HEK293 (cell line): Measurements from ENCODE around the gene ZNF286A.
A peak's percentile ranks its signal among the peaks of the same experiment; 100 is the strongest.

Experiments
- CTCF ChIA-PET: fragments of 350-600 bp; formaldehyde crosslinking; extraction: SDS; loops from one replicate; lab custom pipeline; 2021; ENCODE audit warnings: antibody characterized with exemption; lab: Yijun Ruan, JAX
- POLR2A ChIA-PET: fragments of 300-600 bp; formaldehyde crosslinking; extraction: SDS; loops from one replicate; lab custom pipeline; 2020; ENCODE audit warnings: antibody characterized with exemption, inconsistent platforms; lab: Yijun Ruan, JAX
- H3K27ac ChIP-seq: fragments of 200-500 bp; sonication (Bioruptor generic); 2 replicates; pipeline ENCODE4 v1.5.1; 2014; ENCODE audit warnings: low read depth, low read length, control low read depth, inconsistent platforms; ENCODE audit errors: extremely low read depth
- H3K36me3 ChIP-seq, 2 experiments: fragments of 200-500 bp in 1 of 2; sonication (Bioruptor generic) in 1 of 2; 1 replicate in 1 of 2; 2 replicates in 1 of 2; pipeline ENCODE4 v1.5.1; 2014 to 2017; ENCODE audit warnings: inconsistent platforms in 2 of 2, low read length in 2 of 2; ENCODE audit not compliant: control insufficient read depth in 2 of 2, insufficient read depth in 1 of 2
- H3K4me1 ChIP-seq: fragments of 200-500 bp; sonication (Bioruptor generic); 2 replicates; pipeline ENCODE4 v1.5.1; 2014; ENCODE audit warnings: mild to moderate bottlenecking, low read length, inconsistent platforms; ENCODE audit not compliant: control insufficient read depth, insufficient read depth
- H3K4me3 ChIP-seq: 2 replicates; pipeline ENCODE4 v1.5.1; 2011; ENCODE audit warnings: low read depth, mild to moderate bottlenecking, control low read depth, low read length, moderate library complexity
- H3K9me3 ChIP-seq: fragments of 200-500 bp; sonication (Bioruptor generic); 2 replicates; pipeline ENCODE4 v1.5.1; 2014; ENCODE audit warnings: low read depth, low read length, inconsistent platforms; ENCODE audit not compliant: control insufficient read depth, insufficient read depth
- BCL11B ChIP-seq: fragments of 450-650 bp; formaldehyde crosslinking; IDR thresholded peaks from 2 replicates; pipeline ENCODE4 v1.5.1; 2016; ENCODE audit warnings: low read depth, missing biosample characterization, missing genetic modification characterization
- GLIS2 ChIP-seq: fragments of 450-650 bp; formaldehyde crosslinking; IDR thresholded peaks from 2 replicates; pipeline ENCODE4 v1.5.1; 2016; ENCODE audit warnings: missing biosample characterization, missing genetic modification characterization
- KLF7 ChIP-seq: fragments of 450-650 bp; formaldehyde crosslinking; IDR thresholded peaks from 2 replicates; pipeline ENCODE4 v1.5.1; 2016; ENCODE audit warnings: missing biosample characterization, missing genetic modification characterization, borderline replicate concordance
- MZF1 ChIP-seq: fragments of 450-650 bp; formaldehyde crosslinking; IDR thresholded peaks from 2 replicates; pipeline ENCODE4 v1.5.1; 2017; ENCODE audit warnings: missing biosample characterization, missing genetic modification characterization, borderline replicate concordance
- REPIN1 ChIP-seq: fragments of 450-650 bp; formaldehyde crosslinking; IDR thresholded peaks from 2 replicates; pipeline ENCODE4 v1.5.1; 2017; ENCODE audit warnings: missing biosample characterization, missing genetic modification characterization, low read depth
- TCF7L2 ChIP-seq: IDR thresholded peaks from 2 replicates; pipeline ENCODE4 v1.6.1; 2011; ENCODE audit warnings: low read depth, mild to moderate bottlenecking, inconsistent platforms, low read length, moderate library complexity, borderline replicate concordance
- ZBTB17 ChIP-seq: fragments of 450-650 bp; formaldehyde crosslinking; IDR thresholded peaks from 2 replicates; pipeline ENCODE4 v1.5.1; 2016; ENCODE audit warnings: missing biosample characterization, missing genetic modification characterization
- ZNF112 ChIP-seq: fragments of 450-650 bp; formaldehyde crosslinking; IDR thresholded peaks from 2 replicates; pipeline ENCODE4 v1.5.0; 2017; ENCODE audit warnings: missing biosample characterization, missing genetic modification characterization
- ZNF155 ChIP-seq: fragments of 450-650 bp; formaldehyde crosslinking; IDR thresholded peaks from 2 replicates; pipeline ENCODE4 v1.5.1; 2016; ENCODE audit warnings: missing biosample characterization, missing genetic modification characterization
- ZNF214 ChIP-seq: fragments of 450-650 bp; formaldehyde crosslinking; IDR thresholded peaks from 2 replicates; pipeline ENCODE4 v1.5.1; 2017; ENCODE audit warnings: missing biosample characterization, mild to moderate bottlenecking, missing genetic modification characterization, borderline replicate concordance
- ZNF223 ChIP-seq: fragments of 450-650 bp; formaldehyde crosslinking; IDR thresholded peaks from 2 replicates; pipeline ENCODE4 v1.5.1; 2016; ENCODE audit warnings: missing biosample characterization, missing genetic modification characterization
- ZNF302 ChIP-seq: fragments of 450-650 bp; formaldehyde crosslinking; IDR thresholded peaks from 2 replicates; pipeline ENCODE4 v1.5.1; 2016; ENCODE audit warnings: missing biosample characterization, missing genetic modification characterization, low read depth
- ZNF341 ChIP-seq: fragments of 450-650 bp; formaldehyde crosslinking; IDR thresholded peaks from 2 replicates; pipeline ENCODE4; 2016; ENCODE audit warnings: low read depth, missing biosample characterization, missing genetic modification characterization
- ZNF366 ChIP-seq: fragments of 450-650 bp; formaldehyde crosslinking; conservative IDR thresholded peaks from 2 replicates; pipeline ENCODE4 v1.5.1; 2016; ENCODE audit warnings: missing biosample characterization, missing genetic modification characterization
- ZNF596 ChIP-seq: fragments of 450-650 bp; IDR thresholded peaks from 2 replicates; pipeline ENCODE4 v1.5.0; 2018; ENCODE audit warnings: missing biosample characterization, mild to moderate bottlenecking, missing genetic modification characterization, moderate library complexity
- ZNF654 ChIP-seq: fragments of 450-650 bp; formaldehyde crosslinking; IDR thresholded peaks from 2 replicates; pipeline ENCODE4 v1.5.1; 2016; ENCODE audit warnings: low read depth, missing biosample characterization, missing genetic modification characterization
- ZNF658 ChIP-seq: fragments of 450-650 bp; formaldehyde crosslinking; IDR thresholded peaks from 2 replicates; pipeline ENCODE4; 2016; ENCODE audit warnings: missing biosample characterization, missing genetic modification characterization
- TF ChIP-seq, protein P1 (sequence below): fragments of 450-650 bp; formaldehyde crosslinking; IDR thresholded peaks from 2 replicates; pipeline ENCODE4 v1.5.1; 2017; ENCODE audit warnings: missing biosample characterization, missing genetic modification characterization
- TF ChIP-seq, protein P2 (sequence below): fragments of 450-650 bp; formaldehyde crosslinking; IDR thresholded peaks from 2 replicates; pipeline ENCODE4 v1.5.1; 2016; ENCODE audit warnings: missing biosample characterization, missing genetic modification characterization
- TF ChIP-seq, protein P3 (sequence below): fragments of 450-650 bp; formaldehyde crosslinking; IDR thresholded peaks from 2 replicates; pipeline ENCODE4 v1.5.1; 2016; ENCODE audit warnings: missing biosample characterization, missing genetic modification characterization, borderline replicate concordance
- TF ChIP-seq, protein P4 (sequence below): fragments of 450-650 bp; formaldehyde crosslinking; IDR thresholded peaks from 2 replicates; pipeline ENCODE4 v1.5.1; 2016; ENCODE audit warnings: missing biosample characterization, missing genetic modification characterization
- TF ChIP-seq, protein P5 (sequence below): fragments of 450-650 bp; formaldehyde crosslinking; IDR thresholded peaks from 2 replicates; pipeline ENCODE4 v1.5.1; 2016; ENCODE audit warnings: missing biosample characterization, missing genetic modification characterization
- TF ChIP-seq, protein P6 (sequence below): fragments of 450-650 bp; formaldehyde crosslinking; optimal IDR thresholded peaks from 2 replicates; pipeline ENCODE3; 2016; ENCODE audit warnings: missing biosample characterization, mild to moderate bottlenecking, missing genetic modification characterization
- TF ChIP-seq, protein P7 (sequence below): fragments of 450-650 bp; formaldehyde crosslinking; IDR thresholded peaks from 2 replicates; pipeline ENCODE4 v1.5.1; 2016; ENCODE audit warnings: missing biosample characterization, missing genetic modification characterization

Gene ZNF286A

DNA sequence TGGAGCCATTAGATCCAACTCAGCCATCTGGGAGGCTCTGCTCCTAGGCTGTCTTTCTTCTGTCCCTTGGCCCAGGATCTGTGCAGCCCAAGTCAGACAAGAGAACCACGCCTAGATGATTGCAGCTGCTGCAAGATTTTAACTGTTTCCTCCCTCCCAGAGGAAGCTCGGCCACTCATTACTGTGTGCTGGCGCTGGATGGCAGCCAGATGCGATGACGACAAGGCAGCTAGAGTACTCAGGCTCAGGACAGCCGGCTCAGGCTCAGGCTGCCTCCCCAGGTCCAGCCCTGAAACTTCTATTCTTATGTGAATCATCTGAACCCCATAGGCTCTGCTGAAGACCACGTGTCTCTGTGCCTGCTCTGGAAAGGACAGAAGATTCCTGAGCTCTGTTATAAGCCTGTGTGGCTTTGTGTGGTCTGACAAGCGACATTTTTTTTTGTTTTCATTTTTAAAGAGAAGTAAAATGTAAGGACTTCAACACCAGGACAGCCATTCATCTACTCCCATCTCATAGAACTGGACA lies 47.9 kb upstream of the ZNF286A start:
- ChIA-PET CTCF (interaction anchor here (0.6 kb wide), 1 partner anchor 125 kb away, joined by 3 read pairs; no protein-coding TSS in a partner anchor), POLR2A (interaction anchor here (1.2 kb wide), 3 partner anchors 10 to 348 kb away, joined by 4 to 14 read pairs (median 7); partner anchors contain the start of genes TTC19, ZNF286A and ZSWIM7)
- peaks cover 11% of the 10 kb centered on the region for H3K4me1 ChIP-seq
- H3K4me3 ChIP-seq: no peak overlapping the region
- no peaks in the 10 kb centered on the region for H3K9me3 ChIP-seq
- H3K27ac ChIP-seq: peak overlapping the region; percentile 63
- no peaks in the 10 kb centered on the region; a peak in 1 of 3 replicates for H3K36me3 ChIP-seq
- no peak for TF ChIP-seq KLF7 (tag by site-specific recombination)
- TF ChIP-seq BCL11B (tag by site-specific recombination): 0 out of 2 replicates have a peak, but pooled peaks have one; percentile 50
- TF ChIP-seq, protein P1, sequence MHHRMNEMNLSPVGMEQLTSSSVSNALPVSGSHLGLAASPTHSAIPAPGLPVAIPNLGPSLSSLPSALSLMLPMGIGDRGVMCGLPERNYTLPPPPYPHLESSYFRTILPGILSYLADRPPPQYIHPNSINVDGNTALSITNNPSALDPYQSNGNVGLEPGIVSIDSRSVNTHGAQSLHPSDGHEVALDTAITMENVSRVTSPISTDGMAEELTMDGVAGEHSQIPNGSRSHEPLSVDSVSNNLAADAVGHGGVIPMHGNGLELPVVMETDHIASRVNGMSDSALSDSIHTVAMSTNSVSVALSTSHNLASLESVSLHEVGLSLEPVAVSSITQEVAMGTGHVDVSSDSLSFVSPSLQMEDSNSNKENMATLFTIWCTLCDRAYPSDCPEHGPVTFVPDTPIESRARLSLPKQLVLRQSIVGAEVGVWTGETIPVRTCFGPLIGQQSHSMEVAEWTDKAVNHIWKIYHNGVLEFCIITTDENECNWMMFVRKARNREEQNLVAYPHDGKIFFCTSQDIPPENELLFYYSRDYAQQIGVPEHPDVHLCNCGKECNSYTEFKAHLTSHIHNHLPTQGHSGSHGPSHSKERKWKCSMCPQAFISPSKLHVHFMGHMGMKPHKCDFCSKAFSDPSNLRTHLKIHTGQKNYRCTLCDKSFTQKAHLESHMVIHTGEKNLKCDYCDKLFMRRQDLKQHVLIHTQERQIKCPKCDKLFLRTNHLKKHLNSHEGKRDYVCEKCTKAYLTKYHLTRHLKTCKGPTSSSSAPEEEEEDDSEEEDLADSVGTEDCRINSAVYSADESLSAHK: peak; percentile 40; the same call in 1 of the 2 replicates
- TF ChIP-seq ZNF155 (tag by site-specific recombination): no peak
- TF ChIP-seq, protein P2, sequence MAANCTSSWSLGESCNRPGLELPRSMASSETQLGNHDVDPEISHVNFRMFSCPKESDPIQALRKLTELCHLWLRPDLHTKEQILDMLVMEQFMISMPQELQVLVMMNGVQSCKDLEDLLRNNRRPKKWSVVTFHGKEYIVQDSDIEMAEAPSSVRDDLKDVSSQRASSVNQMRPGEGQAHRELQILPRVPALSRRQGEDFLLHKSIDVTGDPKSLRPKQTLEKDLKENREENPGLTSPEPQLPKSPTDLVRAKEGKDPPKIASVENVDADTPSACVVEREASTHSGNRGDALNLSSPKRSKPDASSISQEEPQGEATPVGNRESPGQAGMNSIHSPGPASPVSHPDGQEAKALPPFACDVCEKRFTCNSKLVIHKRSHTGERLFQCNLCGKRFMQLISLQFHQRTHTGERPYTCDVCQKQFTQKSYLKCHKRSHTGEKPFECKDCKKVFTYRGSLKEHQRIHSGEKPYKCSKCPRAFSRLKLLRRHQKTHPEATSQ: no peak
- TF ChIP-seq TCF7L2: no peak
- TF ChIP-seq ZNF366 (tag by site-specific recombination): peak; percentile 52
- TF ChIP-seq GLIS2 (tag by site-specific recombination): no peak
- TF ChIP-seq, protein P3, sequence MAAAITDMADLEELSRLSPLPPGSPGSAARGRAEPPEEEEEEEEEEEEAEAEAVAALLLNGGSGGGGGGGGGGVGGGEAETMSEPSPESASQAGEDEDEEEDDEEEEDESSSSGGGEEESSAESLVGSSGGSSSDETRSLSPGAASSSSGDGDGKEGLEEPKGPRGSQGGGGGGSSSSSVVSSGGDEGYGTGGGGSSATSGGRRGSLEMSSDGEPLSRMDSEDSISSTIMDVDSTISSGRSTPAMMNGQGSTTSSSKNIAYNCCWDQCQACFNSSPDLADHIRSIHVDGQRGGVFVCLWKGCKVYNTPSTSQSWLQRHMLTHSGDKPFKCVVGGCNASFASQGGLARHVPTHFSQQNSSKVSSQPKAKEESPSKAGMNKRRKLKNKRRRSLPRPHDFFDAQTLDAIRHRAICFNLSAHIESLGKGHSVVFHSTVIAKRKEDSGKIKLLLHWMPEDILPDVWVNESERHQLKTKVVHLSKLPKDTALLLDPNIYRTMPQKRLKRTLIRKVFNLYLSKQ (tag by site-specific recombination): no peak
- TF ChIP-seq ZNF302 (tag by site-specific recombination): no peak
- peak; percentile 96 for TF ChIP-seq ZBTB17 (tag by site-specific recombination)
- TF ChIP-seq, protein P4, sequence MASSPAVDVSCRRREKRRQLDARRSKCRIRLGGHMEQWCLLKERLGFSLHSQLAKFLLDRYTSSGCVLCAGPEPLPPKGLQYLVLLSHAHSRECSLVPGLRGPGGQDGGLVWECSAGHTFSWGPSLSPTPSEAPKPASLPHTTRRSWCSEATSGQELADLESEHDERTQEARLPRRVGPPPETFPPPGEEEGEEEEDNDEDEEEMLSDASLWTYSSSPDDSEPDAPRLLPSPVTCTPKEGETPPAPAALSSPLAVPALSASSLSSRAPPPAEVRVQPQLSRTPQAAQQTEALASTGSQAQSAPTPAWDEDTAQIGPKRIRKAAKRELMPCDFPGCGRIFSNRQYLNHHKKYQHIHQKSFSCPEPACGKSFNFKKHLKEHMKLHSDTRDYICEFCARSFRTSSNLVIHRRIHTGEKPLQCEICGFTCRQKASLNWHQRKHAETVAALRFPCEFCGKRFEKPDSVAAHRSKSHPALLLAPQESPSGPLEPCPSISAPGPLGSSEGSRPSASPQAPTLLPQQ (tag by site-specific recombination): no peak
- no peak for TF ChIP-seq ZNF596 (tag by site-specific recombination)
- TF ChIP-seq ZNF214: no peak
- TF ChIP-seq ZNF112 (tag by site-specific recombination): no peak
- TF ChIP-seq ZNF341: 0 out of 2 replicates have a peak, but pooled peaks have one; percentile 32
- TF ChIP-seq, protein P5, sequence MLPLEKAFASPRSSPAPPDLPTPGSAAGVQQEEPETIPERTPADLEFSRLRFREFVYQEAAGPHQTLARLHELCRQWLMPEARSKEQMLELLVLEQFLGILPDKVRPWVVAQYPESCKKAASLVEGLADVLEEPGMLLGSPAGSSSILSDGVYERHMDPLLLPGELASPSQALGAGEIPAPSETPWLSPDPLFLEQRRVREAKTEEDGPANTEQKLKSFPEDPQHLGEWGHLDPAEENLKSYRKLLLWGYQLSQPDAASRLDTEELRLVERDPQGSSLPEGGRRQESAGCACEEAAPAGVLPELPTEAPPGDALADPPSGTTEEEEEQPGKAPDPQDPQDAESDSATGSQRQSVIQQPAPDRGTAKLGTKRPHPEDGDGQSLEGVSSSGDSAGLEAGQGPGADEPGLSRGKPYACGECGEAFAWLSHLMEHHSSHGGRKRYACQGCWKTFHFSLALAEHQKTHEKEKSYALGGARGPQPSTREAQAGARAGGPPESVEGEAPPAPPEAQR (tag by site-specific recombination): no peak
- TF ChIP-seq ZNF658: no peak
- TF ChIP-seq MZF1 (tag by site-specific recombination): no peak
- no peak for TF ChIP-seq REPIN1 (tag by site-specific recombination)
- no peak for TF ChIP-seq ZNF654
- no peak for TF ChIP-seq ZNF223 (tag by site-specific recombination)
- TF ChIP-seq, protein P6, sequence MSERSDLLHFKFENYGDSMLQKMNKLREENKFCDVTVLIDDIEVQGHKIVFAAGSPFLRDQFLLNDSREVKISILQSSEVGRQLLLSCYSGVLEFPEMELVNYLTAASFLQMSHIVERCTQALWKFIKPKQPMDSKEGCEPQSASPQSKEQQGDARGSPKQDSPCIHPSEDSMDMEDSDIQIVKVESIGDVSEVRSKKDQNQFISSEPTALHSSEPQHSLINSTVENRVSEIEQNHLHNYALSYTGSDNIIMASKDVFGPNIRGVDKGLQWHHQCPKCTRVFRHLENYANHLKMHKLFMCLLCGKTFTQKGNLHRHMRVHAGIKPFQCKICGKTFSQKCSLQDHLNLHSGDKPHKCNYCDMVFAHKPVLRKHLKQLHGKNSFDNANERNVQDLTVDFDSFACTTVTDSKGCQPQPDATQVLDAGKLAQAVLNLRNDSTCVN (tag by site-specific recombination): peak; percentile 1
- TF ChIP-seq, protein P7, sequence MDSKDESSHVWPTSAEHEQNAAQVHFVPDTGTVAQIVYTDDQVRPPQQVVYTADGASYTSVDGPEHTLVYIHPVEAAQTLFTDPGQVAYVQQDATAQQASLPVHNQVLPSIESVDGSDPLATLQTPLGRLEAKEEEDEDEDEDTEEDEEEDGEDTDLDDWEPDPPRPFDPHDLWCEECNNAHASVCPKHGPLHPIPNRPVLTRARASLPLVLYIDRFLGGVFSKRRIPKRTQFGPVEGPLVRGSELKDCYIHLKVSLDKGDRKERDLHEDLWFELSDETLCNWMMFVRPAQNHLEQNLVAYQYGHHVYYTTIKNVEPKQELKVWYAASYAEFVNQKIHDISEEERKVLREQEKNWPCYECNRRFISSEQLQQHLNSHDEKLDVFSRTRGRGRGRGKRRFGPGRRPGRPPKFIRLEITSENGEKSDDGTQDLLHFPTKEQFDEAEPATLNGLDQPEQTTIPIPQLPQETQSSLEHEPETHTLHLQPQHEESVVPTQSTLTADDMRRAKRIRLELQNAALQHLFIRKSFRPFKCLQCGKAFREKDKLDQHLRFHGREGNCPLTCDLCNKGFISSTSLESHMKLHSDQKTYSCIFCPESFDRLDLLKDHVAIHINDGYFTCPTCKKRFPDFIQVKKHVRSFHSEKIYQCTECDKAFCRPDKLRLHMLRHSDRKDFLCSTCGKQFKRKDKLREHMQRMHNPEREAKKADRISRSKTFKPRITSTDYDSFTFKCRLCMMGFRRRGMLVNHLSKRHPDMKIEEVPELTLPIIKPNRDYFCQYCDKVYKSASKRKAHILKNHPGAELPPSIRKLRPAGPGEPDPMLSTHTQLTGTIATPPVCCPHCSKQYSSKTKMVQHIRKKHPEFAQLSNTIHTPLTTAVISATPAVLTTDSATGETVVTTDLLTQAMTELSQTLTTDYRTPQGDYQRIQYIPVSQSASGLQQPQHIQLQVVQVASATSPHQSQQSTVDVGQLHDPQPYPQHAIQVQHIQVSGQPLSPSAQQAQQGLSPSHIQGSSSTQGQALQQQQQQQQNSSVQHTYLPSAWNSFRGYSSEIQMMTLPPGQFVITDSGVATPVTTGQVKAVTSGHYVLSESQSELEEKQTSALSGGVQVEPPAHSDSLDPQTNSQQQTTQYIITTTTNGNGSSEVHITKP (tag by site-specific recombination): peak; percentile 72
